IPS-20b (cell line): Measurements from ENCODE around the gene HBG1.
A peak's percentile ranks its signal among the peaks of the same experiment; 100 is the strongest.
"Not testable (repeated sequence)": the region's sequence is repeated elsewhere in the genome, so short reads cannot be mapped to it uniquely, and the experiment has no call there.

Source experiments
- H3K27ac ChIP-seq: one replicate; pipeline ENCODE4 v1.5.1; 2013; ENCODE audit warnings: low read length
- H3K27me3 ChIP-seq: 2 replicates; pipeline ENCODE4 v1.6.1; 2013; ENCODE audit warnings: mild to moderate bottlenecking, low read length, inconsistent platforms; ENCODE audit not compliant: insufficient read depth
- H3K36me3 ChIP-seq: 2 replicates; pipeline ENCODE4 v1.6.1; 2013; ENCODE audit warnings: low read depth, mild to moderate bottlenecking, inconsistent platforms, low read length, moderate library complexity; ENCODE audit not compliant: insufficient read depth
- H3K4me1 ChIP-seq: 2 replicates; pipeline ENCODE4 v1.6.1; 2013; ENCODE audit warnings: mild to moderate bottlenecking, control low read depth, inconsistent platforms, low read length, moderate library complexity; ENCODE audit not compliant: insufficient read depth
- H3K4me3 ChIP-seq: 2 replicates; pipeline ENCODE4 v1.5.1; 2013; ENCODE audit warnings: mild to moderate bottlenecking, low read length, inconsistent platforms
- H3K9ac ChIP-seq: 2 replicates; pipeline ENCODE4 v1.6.1; 2013; ENCODE audit warnings: low read depth, mild to moderate bottlenecking, inconsistent platforms, low read length, moderate library complexity
- H3K9me3 ChIP-seq: 2 replicates; pipeline ENCODE4 v1.6.1; 2013; ENCODE audit warnings: mild to moderate bottlenecking, low read depth, low read length, inconsistent platforms; ENCODE audit not compliant: insufficient read depth

Gene HBG1

GRCh38 chr11:5275369-5276110, 25.9 kb upstream of the HBG1 start:
- Histone ChIP-seq H3K9ac (no peak overlapping the region), H3K27ac (no peak overlapping the region), H3K4me3 (no peak overlapping the region), H3K9me3 (no peaks in the 10 kb centered on the region), H3K27me3 (no peaks in the 10 kb centered on the region), H3K36me3 (no peaks in the 10 kb centered on the region), H3K4me1 (no peaks in the 10 kb centered on the region)

GRCh38 chr11:5274395-5274794, 24.7 kb upstream of the HBG1 start:
- no peaks in the 10 kb centered on the region for H3K9me3 ChIP-seq
- no peak overlapping the region for H3K27ac ChIP-seq
- H3K27me3 ChIP-seq, result no peaks in the 10 kb centered on the region

GRCh38 chr11:5272395-5273017, 22.8 kb upstream of the HBG1 start:
- Histone ChIP-seq H3K27me3 (no peaks in the 10 kb centered on the region), H3K27ac (no peak overlapping the region), H3K4me1 (no peaks in the 10 kb centered on the region), H3K36me3 (no peaks in the 10 kb centered on the region), H3K9me3 (no peaks in the 10 kb centered on the region), H3K4me3 (no peak overlapping the region), H3K9ac (no peak overlapping the region)

More at GRCh38 chr11:5274395-5274794, 24.7 kb upstream of the HBG1 start:
- H3K4me3 ChIP-seq, result no peak overlapping the region
- no peak overlapping the region for H3K9ac ChIP-seq
- no peaks in the 10 kb centered on the region for H3K36me3 ChIP-seq
- no peaks in the 10 kb centered on the region for H3K4me1 ChIP-seq

- Histone ChIP-seq H3K4me3 (no peak within 1 kb of the TSS), H3K9me3 (no peaks in the 10 kb centered on the region), H3K27me3 (no peaks in the 10 kb centered on the region), H3K36me3 (no peaks in the 10 kb centered on the region), H3K27ac (no peak within 1 kb of the TSS), H3K9ac (no peak within 1 kb of the TSS), H3K4me1 (no peaks in the 10 kb centered on the region)
Observed at GRCh38 chr11:5269715-5270147, 20.1 kb upstream of the HBG1 start, which contains the start of gene HBE1. TSS of gene HBE1 (minus strand) at chr11:5269945. CDS start at chr11:5269890, 55 bp downstream.

GRCh38 chr11:5267033-5267563, 17.4 kb upstream of the HBG1 start:
- Histone ChIP-seq H3K27me3 (no peaks in the 10 kb centered on the region), H3K9me3 (no peaks in the 10 kb centered on the region), H3K4me1 (no peaks in the 10 kb centered on the region), H3K4me3 (no peak overlapping the region), H3K27ac (no peak overlapping the region), H3K36me3 (no peaks in the 10 kb centered on the region), H3K9ac (no peak overlapping the region)

GRCh38 chr11:5266609-5267008, 17.0 kb upstream of the HBG1 start:
- no peaks in the 10 kb centered on the region for H3K4me1 ChIP-seq
- no peak overlapping the region for H3K4me3 ChIP-seq
- H3K27ac ChIP-seq, result no peak overlapping the region
- no peaks in the 10 kb centered on the region for H3K27me3 ChIP-seq
- no peaks in the 10 kb centered on the region for H3K36me3 ChIP-seq
- H3K9me3 ChIP-seq, result no peaks in the 10 kb centered on the region
- no peak overlapping the region for H3K9ac ChIP-seq

GRCh38 chr11:5265832-5266231, 16.2 kb upstream of the HBG1 start:
- Histone ChIP-seq H3K36me3 (no peaks in the 10 kb centered on the region), H3K9me3 (no peaks in the 10 kb centered on the region), H3K4me3 (no peak overlapping the region), H3K9ac (no peak overlapping the region), H3K27ac (no peak overlapping the region), H3K4me1 (no peaks in the 10 kb centered on the region), H3K27me3 (no peaks in the 10 kb centered on the region)

- no peaks in the 10 kb centered on the region; the same call in 1 of the 2 replicates for H3K27me3 ChIP-seq
- no peaks in the 10 kb centered on the region for H3K36me3 ChIP-seq
- H3K9me3 ChIP-seq, result no peaks in the 10 kb centered on the region
- peaks cover 14% of the 10 kb centered on the region for H3K4me1 ChIP-seq
- H3K27ac ChIP-seq, result no peak overlapping the region
- H3K4me3 ChIP-seq, result no peak overlapping the region
- H3K9ac ChIP-seq, result no peak overlapping the region
Observed at GRCh38 chr11:5258543-5259262, 9.0 kb upstream of the HBG1 start.

GRCh38 chr11:5257296-5257695, 7.6 kb upstream of the HBG1 start:
- Histone ChIP-seq H3K4me1 (peaks cover 14% of the 10 kb centered on the region), H3K27ac (no peak overlapping the region), H3K9me3 (no peaks in the 10 kb centered on the region), H3K9ac (no peak overlapping the region), H3K27me3 (no peaks in the 10 kb centered on the region; the same call in 1 of the 2 replicates), H3K36me3 (no peaks in the 10 kb centered on the region), H3K4me3 (peak overlapping the region; percentile 33)

GRCh38 chr11:5254646-5255413, 5.2 kb upstream of the HBG1 start, which contains the start of gene HBG2:
TSS of gene HBG2 (minus strand) at chr11:5254781. CDS start at chr11:5254728, 53 bp downstream.
- H3K4me3 ChIP-seq, H3K27me3 ChIP-seq: not testable (repeated sequence)

GRCh38 chr11:5254023-5254422, 4.4 kb upstream of the HBG1 start:
- H3K4me3 ChIP-seq, H3K27ac ChIP-seq, H3K9me3 ChIP-seq, H3K27me3 ChIP-seq, H3K9ac ChIP-seq, H3K36me3 ChIP-seq: not testable (repeated sequence)
- peaks cover 14% of the 10 kb centered on the region for H3K4me1 ChIP-seq

More at GRCh38 chr11:5254646-5255413, 5.2 kb upstream of the HBG1 start, which contains the start of gene HBG2:
- H3K9ac ChIP-seq, H3K36me3 ChIP-seq, H3K27ac ChIP-seq, H3K9me3 ChIP-seq: not testable (repeated sequence)
- H3K4me1 ChIP-seq, result peaks cover 14% of the 10 kb centered on the region
